NCI-H748 (cell line): ENCODE results near the gene FAT2.
"Not testable (repeated sequence)": the region's sequence is repeated elsewhere in the genome, so short reads cannot be mapped to it uniquely, and the experiment has no call there.

Experiments used
- DNase-seq: peaks from one replicate; lab custom pipeline; 2025; ENCODE audit not compliant: unreplicated experiment; lab: John Stamatoyannopoulos, UW

Gene FAT2

DNA sequence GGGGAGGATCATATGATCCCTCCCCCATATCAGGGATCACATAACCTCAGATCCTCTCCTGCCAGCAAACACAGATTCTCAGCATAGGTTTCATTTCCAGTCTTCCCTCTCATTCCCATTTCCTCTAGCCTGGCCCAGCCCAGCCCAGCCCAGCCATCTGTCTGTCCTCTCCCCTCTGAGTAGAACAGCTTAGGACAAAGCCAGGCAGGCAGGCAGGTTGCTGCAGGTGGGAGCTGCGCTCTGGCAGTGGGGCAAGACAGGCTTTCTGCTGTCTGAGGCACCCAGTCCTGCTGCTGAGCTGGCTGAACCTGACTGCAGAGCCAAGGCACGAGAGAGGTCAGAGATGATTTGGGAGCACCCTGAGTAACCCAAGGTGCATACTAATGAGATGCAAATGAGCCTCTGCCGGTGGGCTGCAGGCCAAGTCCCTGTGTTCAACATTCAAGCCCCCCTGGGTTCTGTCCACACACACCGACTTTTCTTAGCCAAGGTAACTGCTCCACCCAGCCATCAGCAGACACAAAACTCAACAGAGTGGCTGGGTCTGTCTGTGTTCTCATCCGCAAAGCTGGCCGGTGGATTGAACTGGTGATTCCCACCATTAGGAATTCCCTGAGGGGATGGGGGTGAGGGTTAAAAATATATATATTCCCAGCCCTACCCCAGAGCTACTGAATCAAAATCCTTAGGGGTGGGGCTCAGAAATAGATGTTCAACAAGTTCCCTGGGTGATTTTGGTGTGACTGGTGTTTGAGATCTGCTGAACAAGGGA lies 9.1 kb downstream of the FAT2 start:
- no peak for DNase-seq

DNA sequence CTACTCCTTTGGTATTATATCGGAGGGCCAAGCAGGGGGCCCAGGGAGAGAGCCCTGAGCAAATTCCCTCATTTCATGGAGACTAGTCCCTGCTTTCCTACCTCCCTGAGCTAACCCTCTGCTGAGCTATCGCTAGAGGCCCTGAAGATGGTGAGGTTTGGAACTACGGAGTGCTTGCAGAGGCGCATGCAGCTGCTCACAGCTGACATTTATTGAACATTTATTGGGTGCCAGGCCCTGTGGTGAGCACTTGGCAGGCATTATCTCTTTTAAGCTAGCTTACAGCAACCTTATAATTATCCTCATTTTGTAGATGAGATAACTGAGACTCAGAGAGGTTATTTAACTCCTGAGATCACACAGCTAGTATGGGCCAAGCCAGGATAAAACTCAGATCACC lies 9.8 kb downstream of the FAT2 start:
- DNase-seq = no peak

DNA sequence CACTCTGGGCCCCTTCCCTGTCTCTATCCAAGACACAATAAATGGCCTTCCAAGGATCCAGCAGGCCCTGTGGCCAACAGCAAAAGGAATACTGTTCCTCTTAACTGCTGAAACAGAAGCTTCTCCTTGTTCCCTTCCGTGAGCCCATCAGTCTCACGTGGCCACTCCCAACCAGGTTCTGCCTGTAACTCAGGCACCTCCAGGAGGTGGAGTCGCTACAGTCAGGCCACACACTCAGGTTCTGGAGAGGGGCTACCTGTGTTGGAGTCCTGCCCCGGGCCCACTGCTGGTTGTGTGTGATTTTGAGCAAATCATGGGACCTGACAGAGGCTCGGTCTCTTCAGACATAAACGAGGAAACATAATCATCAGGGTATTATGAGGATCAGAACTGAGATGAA lies 10.3 kb downstream of the FAT2 start:
- DNase-seq = no peak

DNA sequence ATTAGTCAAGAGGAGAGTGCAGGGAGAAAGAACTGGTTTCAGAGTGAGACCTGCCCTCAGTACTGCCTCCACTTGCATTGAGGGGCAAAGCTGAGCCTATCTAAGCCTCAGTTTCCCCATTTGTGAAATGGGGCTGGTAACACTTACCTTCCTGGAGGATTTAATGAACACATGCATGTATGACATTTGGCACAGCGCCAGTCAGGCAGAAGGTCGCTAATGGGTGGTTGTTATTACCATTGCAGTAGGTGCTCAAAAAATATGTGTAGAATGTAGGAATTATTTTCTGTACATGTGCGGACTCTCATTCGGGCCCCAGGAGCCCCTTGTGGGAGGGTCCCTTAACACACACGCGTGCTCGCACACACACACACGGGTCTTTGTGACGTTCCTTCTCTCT lies 10.9 kb downstream of the FAT2 start:
- DNase-seq = no peak

DNA sequence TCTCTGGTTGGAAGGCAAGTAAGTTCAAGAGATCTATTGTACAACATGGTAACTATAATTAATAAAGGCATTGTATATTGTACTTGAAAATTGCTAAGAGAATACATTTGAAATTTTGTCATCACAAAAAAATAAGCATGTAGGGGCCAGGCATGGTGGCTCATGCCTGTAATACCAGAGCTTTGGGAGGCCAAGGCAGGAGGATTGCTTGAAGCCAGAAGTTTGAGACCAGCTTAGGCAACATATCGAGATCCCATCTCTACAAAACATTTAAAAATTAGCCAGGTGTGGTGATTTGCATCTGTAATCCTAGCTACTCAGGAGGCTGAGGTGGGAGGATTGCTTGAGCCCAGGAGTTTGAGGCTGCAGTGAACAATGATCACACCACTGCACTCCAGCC lies 12.0 kb downstream of the FAT2 start:
- DNase-seq = not testable (repeated sequence)

DNA sequence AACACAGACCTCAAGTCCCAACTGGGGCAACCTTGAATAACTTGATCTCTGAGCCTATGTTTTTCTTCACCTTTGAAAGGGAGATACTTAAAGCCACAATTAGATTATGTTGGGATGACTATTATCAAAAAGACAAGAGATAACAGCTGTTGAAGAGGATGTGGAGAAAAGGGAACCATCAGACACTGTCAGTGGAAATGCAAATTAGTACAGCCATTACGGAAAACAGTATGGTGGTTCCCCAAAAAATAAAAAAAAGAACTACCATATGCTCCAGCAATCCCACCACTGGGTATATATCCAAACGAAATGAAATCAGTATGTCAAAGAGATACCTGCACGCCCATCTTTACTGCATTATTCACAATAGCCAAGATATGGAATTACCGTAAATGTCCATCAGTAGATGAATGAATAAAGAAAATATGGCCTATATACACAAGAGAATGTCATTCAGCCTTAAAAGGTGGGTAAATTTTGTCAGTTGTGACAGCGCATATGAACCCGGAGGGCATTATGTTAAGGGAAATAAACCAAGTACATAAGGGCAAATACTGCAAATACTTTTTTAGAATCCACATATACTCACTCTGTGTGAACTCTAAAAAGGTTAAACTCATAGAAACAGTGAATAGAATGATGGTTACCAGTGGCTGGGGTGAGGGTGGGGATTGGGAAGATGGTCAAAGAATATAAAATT lies 12.7 kb downstream of the FAT2 start:
- DNase-seq = no peak

DNA sequence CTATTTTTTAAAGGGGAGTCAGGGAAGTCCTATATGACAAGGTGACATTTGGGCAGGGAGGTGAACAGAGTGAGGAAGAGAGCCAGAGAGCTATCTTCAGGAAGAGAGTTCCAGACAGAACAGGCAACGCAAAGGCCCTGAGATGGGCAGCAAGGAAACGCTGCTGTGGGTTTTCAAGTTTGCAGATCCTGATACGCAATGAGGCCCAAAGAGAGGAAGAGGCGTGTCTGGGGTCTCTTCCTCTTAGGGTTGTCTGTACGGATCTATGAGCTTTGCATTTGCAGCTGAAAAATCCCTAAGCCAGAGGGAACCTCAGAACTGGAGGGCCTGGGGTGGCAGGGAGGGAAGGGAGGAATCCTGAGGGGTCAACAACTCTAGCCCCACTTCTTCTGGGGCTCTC lies 13.6 kb downstream of the FAT2 start:
- DNase-seq = no peak

DNA sequence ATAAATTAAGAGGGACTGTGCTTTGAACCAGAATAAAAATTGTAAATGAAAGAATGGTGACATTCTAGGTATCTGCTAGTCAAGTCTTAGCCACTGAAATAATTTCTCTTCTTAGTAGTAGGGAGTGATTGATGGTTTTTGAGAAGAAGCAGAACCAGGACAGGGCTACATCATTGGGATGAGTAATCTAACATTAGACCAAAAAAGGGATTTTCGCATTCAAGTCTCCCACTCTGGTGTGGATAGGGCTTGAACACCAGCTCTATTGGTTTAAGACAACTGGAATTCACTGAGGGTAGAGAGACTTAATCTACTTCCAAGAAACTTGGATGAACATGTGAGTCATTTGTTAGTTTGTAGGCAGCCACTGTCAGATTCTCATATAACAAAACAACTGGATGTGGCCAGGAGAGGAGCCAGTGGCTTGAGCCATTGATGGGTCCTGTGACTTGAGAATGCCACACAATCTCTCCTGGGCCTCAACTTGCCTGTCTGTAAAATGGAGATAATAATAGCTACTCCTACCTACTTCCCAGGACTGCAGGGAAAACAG lies 16.6 kb downstream of the FAT2 start:
- no peak for DNase-seq

DNA sequence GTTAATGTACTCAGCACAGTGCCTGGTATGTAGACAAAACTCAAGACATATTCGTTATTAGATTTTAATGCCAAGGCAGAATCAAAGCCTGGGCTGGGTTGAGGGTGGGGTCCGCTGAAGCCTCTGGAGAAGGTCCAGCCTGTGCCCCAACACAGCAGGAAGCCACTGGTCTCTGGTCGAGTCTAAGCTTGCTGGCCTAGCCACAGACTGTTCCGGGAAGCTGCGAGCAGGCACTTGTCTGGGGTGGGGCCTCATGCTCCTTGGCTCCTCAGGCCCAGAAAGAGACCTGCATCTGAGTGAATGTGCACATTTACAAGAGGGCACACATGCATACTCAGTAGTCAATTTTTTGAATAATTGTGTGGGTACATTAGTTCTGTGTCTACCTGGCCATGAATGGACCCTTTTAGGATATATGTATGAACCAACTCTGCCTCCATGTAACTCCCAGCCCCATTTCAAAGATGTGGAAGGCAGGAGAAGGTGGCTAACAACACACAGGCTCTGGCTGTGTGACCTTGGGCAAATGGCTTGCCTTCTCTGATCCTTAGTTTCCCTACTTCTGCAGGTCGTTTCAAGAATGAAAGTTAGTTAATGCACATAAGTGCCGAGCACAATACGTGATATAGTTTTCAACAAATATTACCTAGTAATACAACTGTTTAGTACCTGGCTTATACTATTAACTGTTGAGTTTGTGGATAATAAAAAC lies 18.3 kb downstream of the FAT2 start:
- no peak for DNase-seq

DNA sequence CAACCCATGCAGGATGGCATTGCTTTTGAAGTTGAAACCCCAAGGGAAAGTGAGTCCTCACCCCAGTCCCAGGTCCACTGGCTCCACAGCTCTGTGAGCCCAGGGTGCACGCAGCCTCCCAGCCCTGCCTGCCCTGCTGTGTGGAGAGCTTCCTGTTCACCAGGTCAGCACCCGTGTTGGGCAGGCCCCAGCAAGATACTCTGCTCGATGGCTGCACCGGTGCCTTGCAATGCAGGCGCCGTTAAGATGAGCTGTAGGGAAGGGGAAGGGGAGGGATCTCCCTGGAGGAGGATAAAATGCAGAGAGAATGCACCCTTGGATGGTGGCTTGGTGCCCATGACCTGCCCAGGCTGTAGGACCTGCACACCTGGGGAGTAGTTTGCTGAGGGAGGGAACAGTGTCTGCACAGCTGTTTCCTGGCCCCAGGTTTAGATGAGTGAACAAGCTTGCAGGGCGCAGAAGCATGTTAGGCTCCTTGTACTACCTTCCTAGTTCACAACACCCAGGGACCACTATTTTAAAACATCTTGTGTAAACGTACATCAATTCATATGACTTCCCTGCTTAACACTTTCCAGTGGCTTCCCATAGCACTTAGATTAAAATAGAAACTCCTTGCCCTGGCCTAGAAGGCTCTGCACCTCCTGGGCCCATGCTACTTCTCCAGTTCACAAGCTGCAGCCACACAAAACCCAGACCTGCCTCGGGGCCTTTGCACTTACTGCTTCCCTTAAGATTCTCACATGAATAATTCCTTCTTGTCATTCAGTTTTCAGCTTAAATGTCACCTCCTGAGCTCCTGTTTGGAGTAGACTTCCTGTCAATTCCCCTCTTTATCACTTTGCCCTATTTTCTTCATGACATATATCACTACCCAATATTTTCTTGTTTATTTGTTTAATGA lies 19.6 kb downstream of the FAT2 start:
- no peak for DNase-seq

DNA sequence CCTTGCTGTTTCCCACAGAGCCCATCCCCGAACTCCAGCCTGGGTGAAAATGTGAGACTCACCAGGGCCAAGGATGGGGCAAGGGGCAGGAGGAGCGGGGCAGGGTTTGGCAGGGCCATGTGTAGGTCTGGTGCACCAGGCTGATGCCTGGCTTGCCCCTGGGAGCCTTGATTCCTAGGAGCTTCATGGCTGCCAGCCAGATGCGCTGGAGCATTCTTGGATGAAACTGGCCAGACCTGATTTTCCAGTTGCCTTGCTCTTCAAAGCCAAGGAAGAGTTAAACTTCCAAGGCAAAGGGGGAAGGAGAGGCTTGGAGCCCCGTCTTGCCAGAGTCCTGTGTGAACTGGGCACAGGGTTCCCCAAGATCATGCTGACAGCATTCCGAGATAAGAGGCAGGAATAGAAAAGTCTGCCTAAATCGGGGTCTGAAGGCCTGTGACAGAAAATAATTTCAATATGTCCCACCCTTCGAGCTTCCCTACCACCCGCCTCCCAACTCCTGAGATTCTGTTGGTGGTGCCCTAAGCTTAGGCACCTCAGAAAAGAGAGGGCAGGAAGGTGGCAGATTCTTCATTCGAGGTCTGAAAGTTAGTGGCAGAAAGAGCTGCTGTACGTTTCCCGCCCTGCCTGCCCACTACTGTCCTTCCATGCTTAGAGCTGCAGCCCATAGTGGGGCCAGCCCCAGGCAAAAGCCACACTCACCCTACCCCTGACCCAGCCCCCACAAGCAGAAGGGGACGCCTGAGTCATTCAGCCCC lies 20.4 kb downstream of the FAT2 start:
- DNase-seq = peak; percentile 53

DNA sequence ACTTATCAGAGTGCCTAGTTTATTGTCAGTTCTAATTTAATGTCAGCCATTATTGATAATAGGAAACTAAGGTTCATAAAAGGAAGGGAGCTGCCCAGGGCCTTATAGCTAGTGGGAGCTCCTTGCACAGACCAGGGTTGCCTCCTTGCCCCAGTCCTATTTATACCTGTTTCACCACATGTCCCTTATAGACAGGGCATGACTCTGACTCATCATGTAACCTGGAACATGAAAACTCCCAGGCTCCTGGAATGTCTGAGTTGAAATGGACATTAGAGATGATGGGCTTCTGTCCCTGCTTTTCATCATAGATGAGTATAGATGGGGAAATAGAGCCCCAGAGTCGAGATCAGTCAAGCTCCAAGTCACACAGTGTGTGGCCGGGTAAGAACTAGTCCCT lies 21.1 kb downstream of the FAT2 start:
- DNase-seq = no peak

DNA sequence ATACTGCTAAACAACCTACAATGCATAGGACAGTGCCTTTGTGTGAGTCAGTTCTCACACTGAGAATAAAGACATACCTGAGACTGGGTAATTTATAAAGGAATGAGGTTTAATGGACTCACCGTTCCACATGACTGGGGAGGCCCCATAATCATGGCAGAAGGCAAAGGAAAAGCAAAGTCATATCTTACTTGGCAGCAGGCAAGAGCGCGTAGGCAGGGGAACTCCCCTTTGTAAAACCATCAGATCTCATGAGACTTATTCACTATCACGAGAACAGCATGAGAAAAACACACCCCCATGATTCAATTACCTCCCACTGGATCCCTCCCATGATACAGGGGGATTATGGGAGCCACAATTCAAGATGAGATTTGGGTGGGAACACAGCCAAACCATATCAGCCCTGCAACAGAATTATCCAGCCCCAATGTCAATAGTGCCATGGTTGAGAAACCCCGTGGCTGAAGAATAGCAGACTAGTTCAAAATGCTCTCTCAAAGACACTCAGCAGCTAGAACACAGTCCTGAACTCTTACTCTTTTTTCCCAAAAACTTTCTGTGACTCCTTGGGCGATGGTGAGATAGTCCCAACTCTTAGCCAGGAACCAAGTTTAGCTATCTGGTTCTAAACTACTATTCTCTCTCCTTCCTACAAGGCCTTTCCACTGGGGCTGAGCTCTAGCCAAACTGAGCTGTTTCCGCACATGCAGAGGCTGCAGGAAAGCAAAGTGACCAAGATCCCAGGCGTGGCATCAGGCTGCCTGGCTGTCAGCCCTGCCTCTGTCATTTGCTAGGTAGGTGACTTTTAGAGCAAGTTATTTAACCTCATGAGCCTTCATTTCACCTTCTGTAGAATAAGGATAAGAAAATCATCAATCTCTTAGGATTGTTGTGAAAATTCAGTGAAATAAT lies 21.7 kb downstream of the FAT2 start:
- no peak for DNase-seq

DNA sequence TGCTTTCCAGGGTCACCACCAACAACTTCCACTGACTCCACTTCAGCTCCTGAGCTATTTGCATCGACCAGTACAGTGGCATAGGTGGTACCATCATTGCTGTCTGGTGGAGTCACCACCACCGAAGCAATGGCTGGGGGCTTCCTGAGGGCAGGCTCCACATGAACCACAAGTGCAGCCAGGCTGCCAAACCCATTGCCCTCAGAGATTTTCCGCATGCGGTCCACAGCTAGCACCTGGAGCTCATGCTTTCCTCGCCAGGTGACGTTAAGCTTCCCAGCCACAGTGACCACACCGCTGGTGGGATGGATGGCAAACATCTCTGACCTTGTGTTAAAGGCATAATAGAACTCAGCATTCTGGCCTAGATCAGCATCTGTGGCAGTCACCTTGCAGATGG lies 23.1 kb downstream of the FAT2 start:
- DNase-seq = no peak

DNA sequence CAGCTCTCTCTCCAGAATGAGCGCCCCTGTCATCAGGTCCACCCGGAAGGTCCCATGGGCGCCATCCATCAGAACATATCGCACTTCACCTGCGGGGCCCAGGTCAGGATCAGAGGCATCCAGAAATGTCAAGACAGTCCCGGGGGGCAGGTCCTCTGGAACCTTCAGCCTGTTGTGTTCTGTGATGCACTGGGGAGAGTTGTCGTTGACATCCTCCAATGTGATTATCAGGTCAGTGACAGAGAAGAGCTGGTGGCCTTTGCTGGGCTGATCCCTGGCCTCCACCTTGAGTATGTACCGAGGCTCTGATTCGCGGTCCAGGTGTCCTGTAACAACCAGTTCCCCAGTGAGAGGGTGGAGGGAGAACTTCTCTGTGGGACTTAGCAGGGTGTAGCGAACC lies 25.2 kb downstream of the FAT2 start:
- DNase-seq = no peak

DNA sequence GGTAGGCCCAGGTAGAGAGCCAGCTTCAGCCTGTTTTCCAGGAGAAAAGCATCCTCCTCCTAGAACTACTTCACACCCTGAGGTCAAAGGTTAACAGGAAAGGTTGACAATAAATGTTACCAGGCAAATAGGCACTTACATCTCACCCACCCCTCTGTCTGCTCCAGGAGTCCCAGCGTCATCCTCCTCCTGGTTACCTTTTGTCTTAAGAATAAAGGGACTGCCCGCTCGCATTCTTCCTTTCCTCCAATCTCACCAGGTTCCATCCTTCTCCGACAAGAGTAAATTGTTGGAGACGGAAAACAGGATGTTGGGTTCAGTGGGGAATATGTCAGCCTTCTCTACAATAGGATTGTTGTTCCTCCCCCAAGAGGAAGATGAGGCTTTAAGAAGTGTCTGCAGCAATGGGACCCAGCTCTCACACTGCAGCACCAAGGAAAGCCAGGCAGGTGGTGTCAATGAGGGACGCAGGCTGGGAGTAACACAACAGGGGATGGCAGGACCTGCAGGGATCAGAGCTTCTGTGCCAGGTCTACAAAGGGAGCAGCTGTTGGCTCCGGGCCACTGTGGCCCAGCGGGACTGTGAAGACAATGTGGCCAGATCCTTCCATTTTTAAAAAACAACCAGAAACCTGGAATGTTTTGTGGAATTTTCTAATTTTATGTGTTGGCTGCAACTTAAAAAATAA lies 29.0 kb downstream of the FAT2 start:
- DNase-seq = no peak

DNA sequence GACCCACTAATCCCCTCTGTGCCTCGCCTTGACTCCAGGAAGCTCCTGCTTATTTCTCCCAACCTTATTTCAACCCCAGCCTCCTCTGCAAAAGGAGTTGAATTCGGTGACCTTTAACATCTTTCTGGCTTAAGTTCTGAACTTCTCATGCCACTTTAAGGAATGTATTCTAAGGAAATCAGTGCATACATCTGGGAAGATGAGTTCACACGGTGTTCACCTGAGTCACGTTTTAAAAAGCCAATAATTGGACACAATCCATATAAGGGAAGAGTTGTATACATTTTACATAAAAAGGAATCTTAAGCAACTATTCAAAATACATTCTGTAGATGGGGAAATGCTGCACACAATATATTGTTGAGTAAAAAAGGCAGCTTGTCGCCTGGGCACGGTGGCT lies 33.2 kb downstream of the FAT2 start:
- DNase-seq = no peak

DNA sequence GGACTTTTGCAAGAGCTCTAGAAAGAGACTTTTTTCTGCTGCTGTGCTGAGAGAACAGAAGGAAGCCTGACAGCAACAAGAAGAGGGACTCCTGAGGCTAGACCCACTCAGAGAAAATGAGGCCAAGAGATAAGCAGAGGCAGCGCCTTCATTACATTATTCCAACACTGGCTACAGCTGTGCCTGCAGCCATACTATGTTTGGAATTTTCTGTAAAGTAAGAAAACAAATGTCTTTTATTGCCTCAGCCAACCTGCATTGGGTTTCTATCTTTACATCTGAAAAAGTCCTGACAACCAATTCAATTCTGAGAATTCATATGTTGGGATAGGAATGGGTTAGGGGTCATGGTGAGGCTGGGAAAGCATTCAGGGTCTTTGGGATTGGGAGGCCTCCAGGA lies 33.7 kb downstream of the FAT2 start:
- no peak for DNase-seq

DNA sequence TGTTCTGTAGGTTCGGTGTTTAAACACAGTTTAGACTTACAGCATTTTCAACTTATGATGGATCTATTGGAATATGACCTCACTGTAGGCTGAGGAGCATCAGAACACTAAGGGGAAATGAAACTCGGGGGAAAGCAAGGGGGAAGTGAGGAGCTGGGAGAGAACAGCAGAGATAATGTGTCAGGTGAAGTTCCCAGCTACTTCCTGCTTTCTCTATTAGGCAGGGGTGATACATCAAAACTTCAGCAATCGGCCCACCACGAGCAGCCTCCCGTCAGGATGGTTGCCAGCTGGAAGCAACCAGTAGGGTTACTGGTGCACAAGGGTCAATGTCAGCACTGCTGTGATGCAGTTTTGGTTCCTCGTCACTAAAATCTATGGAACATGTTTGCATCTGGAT lies 34.3 kb downstream of the FAT2 start:
- no peak for DNase-seq
